ENCODE results near the gene ATXN7L3. TPM values are rescaled to one million over a fixed set of nuclear protein-coding genes. Genes with fewer than 3 reads are reported as not detected.

ATXN7L3 gene
- total and polyA plus RNA-seq, 7 donors, result 20.4 to 42.6 (median 35.1) TPM

DNA sequence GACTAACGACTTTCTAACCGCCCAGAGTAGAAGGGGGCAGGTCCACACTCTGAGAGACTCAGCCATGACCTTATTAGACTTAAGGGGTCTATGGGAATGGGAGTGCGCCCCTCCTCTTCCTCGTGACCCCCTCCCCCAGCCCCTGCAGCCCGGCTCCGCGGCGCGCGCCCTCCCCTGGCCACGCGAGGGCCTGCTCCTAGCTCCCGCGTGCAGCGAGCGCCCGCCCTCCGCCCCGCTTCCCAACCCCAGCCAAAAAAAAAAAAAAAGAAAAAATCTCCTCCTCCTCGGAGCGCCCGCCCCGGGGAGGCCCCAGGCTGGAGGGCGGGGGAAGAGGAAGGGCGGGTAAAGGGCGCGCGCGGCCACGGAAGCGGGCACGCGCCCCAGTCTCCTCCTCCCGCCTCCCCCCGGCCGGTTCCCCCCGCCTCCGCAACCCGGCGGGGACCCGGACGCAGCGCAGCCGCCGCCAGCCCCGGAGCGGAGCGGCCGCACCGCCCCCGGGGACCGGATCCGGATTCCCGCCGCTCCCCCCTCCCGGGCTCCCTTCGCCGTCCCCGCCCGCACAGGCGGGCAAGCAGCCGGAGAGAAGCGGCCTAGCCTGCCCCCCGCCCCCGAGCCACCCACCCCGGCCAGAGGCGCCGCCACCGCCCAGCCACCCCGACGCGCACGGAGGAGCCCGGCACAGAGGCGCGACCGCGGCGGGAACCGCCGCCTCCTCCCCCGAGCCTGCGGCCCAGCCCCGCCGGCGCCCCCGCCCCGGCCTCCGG lies 18.8 kb upstream of the ATXN7L3 start:
- DNase-seq (peak; percentile 90 to 95), ATAC-seq (peak; percentile 70 to 78 (median 73))
- H3K27ac ChIP-seq, result peak overlapping the region; percentile 98
- peak overlapping the region; percentile 85 for H3K4me3 ChIP-seq
- H3K27me3 ChIP-seq (ENCODE audit: insufficient read depth in 3 of 3, low read length in 2 of 3), result no peaks in the 10 kb centered on the region
- TF ChIP-seq, protein P1, sequence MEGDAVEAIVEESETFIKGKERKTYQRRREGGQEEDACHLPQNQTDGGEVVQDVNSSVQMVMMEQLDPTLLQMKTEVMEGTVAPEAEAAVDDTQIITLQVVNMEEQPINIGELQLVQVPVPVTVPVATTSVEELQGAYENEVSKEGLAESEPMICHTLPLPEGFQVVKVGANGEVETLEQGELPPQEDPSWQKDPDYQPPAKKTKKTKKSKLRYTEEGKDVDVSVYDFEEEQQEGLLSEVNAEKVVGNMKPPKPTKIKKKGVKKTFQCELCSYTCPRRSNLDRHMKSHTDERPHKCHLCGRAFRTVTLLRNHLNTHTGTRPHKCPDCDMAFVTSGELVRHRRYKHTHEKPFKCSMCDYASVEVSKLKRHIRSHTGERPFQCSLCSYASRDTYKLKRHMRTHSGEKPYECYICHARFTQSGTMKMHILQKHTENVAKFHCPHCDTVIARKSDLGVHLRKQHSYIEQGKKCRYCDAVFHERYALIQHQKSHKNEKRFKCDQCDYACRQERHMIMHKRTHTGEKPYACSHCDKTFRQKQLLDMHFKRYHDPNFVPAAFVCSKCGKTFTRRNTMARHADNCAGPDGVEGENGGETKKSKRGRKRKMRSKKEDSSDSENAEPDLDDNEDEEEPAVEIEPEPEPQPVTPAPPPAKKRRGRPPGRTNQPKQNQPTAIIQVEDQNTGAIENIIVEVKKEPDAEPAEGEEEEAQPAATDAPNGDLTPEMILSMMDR (IDR thresholded peaks at IDR 0.05), result peak; percentile 57
- H3K4me1 ChIP-seq, result peaks cover 37% of the 10 kb centered on the region
- H3K9me3 ChIP-seq, result no peaks in the 10 kb centered on the region
- peaks cover 4 to 37% of the 10 kb centered on the region in 2 donors for H3K36me3 ChIP-seq (ENCODE audit: insufficient read depth in 1 of 2, low read depth in 1 of 2)
- intact Hi-C loops (cut with DNase I), result no loop called here
- WGBS, 3 donors, result 0 to 1% (median 1%) methylated on average over 22 to 82 of the region's 89 CpGs

DNA sequence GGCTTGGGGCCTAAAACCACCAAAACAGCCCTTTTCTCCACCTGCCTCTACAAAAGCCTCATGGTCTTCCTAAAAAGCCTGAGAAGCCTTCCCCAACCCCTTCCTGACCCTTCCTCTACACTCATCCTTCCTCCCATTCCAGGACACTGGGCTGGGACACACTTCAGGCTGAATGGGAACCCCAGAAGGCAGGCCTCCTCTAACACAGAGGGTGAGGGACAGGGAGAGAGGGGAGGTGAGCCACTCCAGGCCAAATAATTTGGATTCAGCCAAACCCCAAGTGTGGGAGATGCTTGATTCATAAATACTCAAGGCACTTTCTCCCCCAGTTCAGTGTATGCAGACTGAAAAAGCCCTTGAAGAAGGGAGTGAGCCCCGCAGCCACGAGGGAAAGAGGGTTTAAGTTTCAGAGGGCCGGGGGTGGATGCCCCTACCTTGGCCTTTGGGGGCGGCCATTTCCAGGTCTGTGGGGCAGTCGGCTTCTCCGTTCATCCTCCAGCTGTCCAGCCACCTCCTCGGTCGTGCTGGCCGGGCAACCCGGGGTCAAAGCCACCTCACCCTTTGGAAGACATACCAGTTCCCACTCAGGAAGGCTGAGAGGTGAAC lies 18.2 kb upstream of the ATXN7L3 start:
- TF ChIP-seq, protein P1 (IDR thresholded peaks at IDR 0.05), result no peak
- WGBS, 3 donors, result 3 to 9% (median 5%) methylated on average over 10 of the region's 10 CpGs
- no peaks in the 10 kb centered on the region for H3K9me3 ChIP-seq
- H3K4me3 ChIP-seq, result peak overlapping the region; percentile 85
- ATAC-seq (peak in 2 of 4 donors; percentile 0), DNase-seq (peak in 1 of 2 donors; percentile 40)
- peak overlapping the region; percentile 98 for H3K27ac ChIP-seq
- no peaks in the 10 kb centered on the region for H3K27me3 ChIP-seq (ENCODE audit: insufficient read depth in 3 of 3, low read length in 2 of 3)
- intact Hi-C loops (cut with DNase I), result no loop called here
- H3K36me3 ChIP-seq (ENCODE audit: insufficient read depth in 1 of 2, low read depth in 1 of 2), result peaks cover 4 to 44% of the 10 kb centered on the region in 2 donors
- H3K4me1 ChIP-seq, result peaks cover 30% of the 10 kb centered on the region

- ATAC-seq (no peak), DNase-seq (peak in 1 of 2 donors; percentile 12)
- intact Hi-C loops (cut with DNase I), result no loop called here
- H3K4me1 ChIP-seq, result peaks cover 25% of the 10 kb centered on the region
- WGBS, 3 donors, result 63 to 74% (median 64%) methylated on average over 5 of the region's 5 CpGs
- peak overlapping the region; percentile 98 for H3K27ac ChIP-seq
- peaks cover 4 to 45% of the 10 kb centered on the region in 2 donors for H3K36me3 ChIP-seq (ENCODE audit: insufficient read depth in 1 of 2, low read depth in 1 of 2)
- TF ChIP-seq, protein P1 (IDR thresholded peaks at IDR 0.05), result no peak
- no peak overlapping the region for H3K4me3 ChIP-seq
- H3K9me3 ChIP-seq, result no peaks in the 10 kb centered on the region
- H3K27me3 ChIP-seq (ENCODE audit: insufficient read depth in 3 of 3, low read length in 2 of 3), result no peaks in the 10 kb centered on the region
Measured at GRCh38 chr17:44216694-44217093, 17.0 kb upstream of the ATXN7L3 start.

DNA sequence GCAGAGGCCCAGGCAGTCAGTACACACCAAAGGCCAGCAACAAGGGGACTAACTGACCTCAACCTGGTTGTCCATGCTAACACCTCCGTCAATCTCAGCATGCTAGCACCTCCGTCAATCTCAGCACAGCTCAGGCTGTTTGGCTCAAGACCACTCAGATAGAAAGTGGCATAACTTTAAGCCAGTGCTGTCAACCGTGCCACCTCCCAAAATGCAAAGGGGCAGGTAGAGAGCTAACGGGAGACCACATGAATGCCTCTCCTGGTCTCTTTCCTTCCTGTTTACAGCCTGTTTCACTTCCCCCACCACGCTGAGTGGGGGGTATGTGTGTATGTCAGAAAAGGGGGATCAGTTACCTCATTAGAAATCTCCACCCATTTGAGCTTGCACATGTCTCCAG lies 16.5 kb upstream of the ATXN7L3 start:
- H3K4me1 ChIP-seq, result peaks cover 27% of the 10 kb centered on the region
- WGBS, 3 donors, result 79 to 81% (median 81%) methylated on average over 5 of the region's 5 CpGs
- peaks cover 4 to 51% of the 10 kb centered on the region in 2 donors for H3K36me3 ChIP-seq (ENCODE audit: insufficient read depth in 1 of 2, low read depth in 1 of 2)
- no peaks in the 10 kb centered on the region for H3K9me3 ChIP-seq
- no peaks in the 10 kb centered on the region for H3K27me3 ChIP-seq (ENCODE audit: insufficient read depth in 3 of 3, low read length in 2 of 3)
- no peak for DNase-seq
- intact Hi-C loops (cut with DNase I), result no loop called here
- no peak for ATAC-seq
- peak overlapping the region; percentile 60 for H3K27ac ChIP-seq
- TF ChIP-seq, protein P1 (IDR thresholded peaks at IDR 0.05), result no peak
- H3K4me3 ChIP-seq, result no peak overlapping the region

Data from psoas muscle (tissue), 8 donors.